ENCODE results near the gene SSTR1.

Gene SSTR1

DNA sequence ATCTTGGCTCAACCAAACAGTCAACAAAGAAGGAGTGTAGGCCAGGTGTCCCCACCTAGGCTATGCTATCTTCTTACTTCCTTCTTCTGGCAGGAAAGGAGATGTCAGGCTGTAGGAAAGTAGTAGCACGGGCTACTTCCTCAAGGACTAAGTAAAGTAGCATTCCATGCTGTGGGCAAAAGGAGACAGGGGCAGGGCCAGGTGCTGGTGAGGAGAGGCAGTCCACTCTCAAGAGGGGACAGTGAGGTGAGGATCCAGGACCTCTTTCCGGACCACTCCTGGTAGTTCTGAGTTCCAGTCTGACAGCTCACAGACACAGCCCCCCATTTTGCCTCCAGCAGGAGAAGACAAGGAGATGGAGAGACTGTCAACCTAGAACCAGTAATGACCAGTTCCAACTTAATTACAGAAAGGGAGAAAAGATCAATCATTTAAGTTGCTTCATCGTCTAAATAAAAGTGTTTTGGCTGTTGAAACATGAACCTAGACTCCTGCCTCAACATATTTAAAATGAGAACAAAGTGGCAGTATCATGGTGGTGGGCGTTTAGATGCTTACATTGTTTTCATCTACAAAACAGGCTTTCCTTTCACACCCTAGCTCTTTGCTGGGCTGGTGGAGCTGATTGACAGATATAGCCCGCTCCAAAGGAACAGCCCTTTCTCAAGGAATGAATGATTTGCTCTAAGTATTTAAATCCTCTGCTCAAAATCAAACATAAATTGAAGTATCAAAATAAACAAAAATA is 5.1 kb upstream of the SSTR1 start:
- DNase-seq (ENCODE audit: low read depth in 2 of 2): no peak

DNA sequence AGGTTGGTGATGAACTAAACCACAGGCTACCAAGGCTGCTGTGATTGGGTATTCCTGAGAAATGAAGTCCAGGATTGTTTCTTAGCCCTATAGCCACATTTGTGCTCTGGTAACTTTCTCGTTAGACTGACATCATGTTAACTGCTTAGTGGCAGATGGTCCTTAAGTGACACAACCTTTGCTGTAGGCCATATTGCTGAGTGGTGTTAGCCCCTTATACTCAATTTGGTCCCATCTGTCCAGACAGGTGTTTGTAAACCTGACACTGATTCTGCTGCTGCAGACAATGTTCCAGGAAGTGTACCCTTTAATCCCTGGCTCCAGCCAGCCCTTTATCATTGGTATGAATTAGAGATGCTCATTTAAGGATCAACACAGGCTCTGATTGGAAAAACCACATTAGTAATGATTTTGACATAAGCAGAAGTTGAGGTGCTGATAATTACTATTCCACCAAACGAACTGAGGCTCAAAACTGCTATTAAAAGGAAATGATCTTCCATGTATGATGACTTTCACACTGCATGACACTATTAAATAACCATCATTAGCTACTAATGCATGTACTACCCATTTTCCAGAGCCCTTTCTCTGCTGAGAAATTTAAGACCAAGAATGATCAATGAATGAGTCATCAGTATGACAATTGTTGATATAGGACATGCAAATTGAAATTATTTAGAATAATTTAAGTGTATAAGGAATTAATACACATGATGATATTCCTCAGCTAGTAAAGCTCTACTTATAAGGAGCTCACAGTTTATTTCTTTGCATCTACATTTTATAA is 3.6 kb upstream of the SSTR1 start:
- DNase-seq (ENCODE audit: low read depth in 2 of 2): no peak

DNA sequence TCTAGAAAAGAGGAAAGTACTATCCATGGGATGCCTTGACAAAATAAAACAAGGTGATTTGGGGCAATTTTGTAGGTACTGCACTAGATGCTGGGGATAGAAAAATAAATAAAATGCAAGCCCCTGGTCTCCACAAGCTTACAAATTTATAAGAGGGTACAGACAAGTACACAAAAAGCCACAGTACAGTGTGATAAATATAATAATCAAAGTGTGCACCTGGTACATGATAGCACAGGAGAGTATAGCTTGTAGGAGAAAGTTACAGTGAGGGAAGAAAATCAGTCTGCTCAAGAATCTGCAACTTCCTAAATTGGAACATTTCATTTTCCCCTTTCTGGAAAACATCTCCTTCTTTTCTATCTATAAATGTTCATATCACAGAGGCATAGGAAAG is 3.0 kb upstream of the SSTR1 start:
- DNase-seq (ENCODE audit: low read depth in 2 of 2): no peak

DNA sequence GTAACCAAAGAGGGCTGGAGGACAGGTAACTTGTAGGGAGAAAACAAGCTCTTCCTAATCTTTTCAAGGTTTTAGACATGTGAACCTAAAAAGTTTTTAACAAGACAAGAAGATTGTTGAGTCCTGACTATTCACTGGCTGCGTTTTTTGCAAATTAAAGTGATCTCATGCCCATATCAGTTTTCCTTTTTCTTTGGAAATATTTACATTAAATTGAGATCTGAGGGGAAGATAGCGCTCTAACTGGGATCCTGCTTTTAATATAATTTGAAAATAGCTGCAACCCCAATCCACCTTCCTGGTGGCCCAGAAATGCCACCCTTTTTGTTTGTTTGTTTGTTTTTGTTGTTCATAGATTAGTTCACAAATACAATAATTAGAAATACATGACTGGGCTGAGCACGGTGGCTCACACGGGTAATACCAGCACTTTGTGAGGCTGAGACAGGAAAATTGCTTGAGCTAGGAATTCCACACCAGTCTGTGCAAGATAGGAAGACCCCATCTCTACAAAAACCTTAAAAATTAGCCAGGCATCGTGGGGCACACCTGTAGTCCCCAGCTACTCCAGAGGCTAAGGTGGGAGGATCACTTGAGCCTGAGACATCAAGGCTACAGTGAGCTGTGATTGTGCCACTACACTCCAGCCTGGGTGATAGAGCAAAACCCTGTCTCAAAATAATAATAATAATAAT is 2.4 kb upstream of the SSTR1 start:
- no peak for DNase-seq (ENCODE audit: low read depth in 2 of 2)

DNA sequence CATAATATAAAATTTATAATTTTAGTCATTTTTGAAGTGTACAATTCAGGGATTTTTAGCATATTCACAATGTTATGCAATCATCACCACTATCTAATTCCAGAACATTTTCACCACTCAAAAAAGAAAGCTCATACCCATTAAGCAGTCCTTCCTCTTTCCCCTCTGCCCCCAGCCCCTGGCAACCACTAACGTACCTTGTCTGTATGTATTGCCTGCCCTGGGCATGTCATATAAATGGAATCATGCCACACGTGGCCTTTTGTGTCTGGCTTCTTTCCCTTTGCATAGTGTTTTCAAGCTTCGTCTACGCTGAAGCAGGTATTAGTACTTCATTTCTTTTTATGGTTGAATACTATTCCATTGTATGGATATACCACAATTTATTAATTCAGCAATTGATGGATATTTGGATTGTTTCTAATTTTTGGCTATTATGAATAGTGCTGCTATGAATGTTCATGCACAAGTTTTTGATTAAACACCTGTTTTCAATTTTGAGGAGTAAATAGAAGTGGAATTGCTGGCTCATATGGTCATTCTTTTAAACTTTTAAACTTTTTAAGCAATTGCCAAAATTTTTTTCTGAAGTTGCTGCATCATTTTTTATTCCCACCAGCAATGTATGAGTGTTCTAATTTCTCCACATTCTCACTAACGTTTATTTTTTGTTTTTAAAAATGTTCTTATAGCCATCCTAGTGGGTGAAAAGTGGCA is 1.6 kb upstream of the SSTR1 start:
- DNase-seq (ENCODE audit: low read depth in 2 of 2): no peak

DNA sequence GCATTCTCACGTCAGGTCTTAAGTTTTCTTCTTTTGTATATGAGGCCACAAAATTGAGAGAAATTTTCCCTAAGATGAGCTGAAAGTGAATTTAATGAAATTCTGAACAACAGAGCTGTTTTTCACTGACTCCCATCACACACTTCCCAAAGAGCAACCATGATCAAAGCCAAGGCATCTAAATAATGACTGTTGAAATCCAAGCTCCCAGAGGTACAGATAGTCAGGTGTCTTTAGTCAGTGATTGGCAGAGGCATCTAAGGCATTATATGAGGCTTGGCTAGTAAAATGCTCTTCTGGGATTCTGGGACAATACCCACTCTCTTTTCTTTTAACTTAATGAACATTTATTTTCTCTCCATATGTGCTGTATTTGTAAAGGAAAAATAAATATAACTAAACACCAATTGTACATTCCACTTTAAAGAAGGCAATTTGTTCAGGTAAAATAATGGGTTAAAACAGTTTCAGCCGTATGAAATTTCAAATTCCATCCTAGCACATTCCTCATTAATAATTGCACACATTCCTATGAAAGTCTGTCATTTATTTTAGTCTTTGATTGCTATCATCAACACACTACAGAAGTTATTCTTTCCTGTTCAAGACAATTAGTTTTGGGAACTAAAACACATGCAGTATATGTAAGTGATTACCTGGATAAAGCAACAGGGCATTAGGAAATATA is 871 bp upstream of the SSTR1 start:
- DNase-seq (ENCODE audit: low read depth in 2 of 2): no peak

DNA sequence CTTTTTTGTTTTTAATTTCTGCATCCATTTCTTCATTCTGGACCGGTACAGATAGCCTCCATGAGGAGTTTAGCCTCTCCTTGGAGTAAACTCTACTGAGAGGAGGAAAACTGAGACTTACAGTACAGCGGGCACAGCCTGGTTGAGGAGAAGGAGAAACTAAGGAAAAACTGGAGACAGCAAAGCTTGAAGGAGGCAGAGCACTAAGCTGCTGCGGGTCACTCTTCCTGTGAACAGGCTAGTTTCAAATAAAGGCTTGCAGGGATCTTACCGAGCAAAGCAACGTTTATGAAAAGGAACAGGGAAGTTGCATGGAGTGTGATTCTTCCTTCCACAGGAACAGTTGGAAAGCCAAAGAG is 348 bp upstream of the SSTR1 start:
- no peak for DNase-seq (ENCODE audit: low read depth in 2 of 2)

DNA sequence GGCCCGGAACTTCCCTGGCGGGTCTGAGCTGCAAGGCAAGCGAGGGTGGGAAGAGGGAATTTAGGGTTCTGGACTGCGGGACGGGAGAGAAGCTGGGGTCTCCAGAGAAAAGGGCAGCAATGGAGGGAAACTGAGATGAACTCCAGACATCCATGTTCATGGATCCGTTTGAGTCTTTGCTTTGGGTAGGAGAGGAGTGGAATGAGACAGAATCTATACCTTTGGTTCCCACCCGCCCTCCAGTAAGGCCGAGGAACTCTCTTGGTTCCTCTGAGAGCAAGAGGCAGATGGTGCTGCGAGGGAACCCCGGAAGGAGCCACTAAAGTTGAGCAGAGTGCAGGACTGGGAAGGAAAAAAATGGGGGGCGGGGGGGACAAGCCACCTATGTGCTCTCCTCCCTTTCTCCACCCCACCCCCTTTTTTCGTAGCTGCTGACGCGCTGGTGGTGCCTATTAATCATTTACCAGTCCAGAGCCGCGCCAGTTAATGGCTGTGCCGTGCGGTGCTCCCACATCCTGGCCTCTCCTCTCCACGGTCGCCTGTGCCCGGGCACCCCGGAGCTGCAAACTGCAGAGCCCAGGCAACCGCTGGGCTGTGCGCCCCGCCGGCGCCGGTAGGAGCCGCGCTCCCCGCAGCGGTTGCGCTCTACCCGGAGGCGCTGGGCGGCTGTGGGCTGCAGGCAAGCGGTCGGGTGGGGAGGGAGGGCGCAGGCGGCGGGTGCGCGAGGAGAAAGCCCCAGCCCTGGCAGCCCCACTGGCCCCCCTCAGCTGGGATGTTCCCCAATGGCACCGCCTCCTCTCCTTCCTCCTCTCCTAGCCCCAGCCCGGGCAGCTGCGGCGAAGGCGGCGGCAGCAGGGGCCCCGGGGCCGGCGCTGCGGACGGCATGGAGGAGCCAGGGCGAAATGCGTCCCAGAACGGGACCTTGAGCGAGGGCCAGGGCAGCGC is 1.2 kb downstream of the SSTR1 start:
- no peak for DNase-seq (ENCODE audit: low read depth in 2 of 2)

DNA sequence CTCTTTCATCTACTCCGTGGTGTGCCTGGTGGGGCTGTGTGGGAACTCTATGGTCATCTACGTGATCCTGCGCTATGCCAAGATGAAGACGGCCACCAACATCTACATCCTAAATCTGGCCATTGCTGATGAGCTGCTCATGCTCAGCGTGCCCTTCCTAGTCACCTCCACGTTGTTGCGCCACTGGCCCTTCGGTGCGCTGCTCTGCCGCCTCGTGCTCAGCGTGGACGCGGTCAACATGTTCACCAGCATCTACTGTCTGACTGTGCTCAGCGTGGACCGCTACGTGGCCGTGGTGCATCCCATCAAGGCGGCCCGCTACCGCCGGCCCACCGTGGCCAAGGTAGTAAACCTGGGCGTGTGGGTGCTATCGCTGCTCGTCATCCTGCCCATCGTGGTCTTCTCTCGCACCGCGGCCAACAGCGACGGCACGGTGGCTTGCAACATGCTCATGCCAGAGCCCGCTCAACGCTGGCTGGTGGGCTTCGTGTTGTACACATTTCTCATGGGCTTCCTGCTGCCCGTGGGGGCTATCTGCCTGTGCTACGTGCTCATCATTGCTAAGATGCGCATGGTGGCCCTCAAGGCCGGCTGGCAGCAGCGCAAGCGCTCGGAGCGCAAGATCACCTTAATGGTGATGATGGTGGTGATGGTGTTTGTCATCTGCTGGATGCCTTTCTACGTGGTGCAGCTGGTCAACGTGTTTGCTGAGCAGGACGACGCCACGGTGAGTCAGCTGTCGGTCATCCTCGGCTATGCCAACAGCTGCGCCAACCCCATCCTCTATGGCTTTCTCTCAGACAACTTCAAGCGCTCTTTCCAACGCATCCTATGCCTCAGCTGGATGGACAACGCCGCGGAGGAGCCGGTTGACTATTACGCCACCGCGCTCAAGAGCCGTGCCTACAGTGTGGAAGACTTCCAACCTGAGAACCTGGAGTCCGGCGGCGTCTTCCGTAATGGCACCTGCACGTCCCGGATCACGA is 2.2 kb downstream of the SSTR1 start:
- no peak for DNase-seq (ENCODE audit: low read depth in 2 of 2)

DNA sequence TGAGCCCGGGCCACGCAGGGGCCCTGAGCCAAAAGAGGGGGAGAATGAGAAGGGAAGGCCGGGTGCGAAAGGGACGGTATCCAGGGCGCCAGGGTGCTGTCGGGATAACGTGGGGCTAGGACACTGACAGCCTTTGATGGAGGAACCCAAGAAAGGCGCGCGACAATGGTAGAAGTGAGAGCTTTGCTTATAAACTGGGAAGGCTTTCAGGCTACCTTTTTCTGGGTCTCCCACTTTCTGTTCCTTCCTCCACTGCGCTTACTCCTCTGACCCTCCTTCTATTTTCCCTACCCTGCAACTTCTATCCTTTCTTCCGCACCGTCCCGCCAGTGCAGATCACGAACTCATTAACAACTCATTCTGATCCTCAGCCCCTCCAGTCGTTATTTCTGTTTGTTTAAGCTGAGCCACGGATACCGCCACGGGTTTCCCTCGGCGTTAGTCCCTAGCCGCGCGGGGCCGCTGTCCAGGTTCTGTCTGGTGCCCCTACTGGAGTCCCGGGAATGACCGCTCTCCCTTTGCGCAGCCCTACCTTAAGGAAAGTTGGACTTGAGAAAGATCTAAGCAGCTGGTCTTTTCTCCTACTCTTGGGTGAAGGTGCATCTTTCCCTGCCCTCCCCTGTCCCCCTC is 3.0 kb downstream of the SSTR1 start:
- DNase-seq (ENCODE audit: low read depth in 2 of 2): no peak

DNA sequence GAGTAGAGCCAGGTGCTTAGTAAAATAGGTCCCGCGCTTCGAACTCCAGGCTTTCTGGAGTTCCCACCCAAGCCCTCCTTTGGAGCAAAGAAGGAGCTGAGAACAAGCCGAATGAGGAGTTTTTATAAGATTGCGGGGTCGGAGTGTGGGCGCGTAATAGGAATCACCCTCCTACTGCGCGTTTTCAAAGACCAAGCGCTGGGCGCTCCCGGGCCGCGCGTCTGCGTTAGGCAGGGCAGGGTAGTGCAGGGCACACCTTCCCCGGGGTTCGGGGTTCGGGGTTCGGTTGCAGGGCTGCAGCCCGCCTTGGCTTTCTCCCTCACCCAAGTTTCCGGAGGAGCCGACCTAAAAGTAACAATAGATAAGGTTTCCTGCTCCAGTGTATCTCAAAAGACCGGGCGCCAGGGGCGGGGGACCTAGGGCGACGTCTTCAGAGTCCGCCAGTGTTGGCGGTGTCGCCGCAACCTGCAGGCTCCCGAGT is 3.6 kb downstream of the SSTR1 start:
- DNase-seq (ENCODE audit: low read depth in 2 of 2): no peak

DNA sequence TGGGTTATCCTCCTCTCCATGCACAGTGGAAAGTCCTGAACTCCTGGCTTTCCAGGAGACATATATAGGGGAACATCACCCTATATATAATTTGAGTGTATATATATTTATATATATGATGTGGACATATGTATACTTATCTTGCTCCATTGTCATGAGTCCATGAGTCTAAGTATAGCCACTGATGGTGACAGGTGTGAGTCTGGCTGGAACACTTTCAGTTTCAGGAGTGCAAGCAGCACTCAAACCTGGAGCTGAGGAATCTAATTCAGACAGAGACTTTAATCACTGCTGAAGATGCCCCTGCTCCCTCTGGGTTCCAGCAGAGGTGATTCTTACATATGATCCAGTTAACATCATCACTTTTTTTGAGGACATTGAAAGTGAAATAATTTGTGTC is 4.4 kb downstream of the SSTR1 start:
- DNase-seq (ENCODE audit: low read depth in 2 of 2): no peak

DNA sequence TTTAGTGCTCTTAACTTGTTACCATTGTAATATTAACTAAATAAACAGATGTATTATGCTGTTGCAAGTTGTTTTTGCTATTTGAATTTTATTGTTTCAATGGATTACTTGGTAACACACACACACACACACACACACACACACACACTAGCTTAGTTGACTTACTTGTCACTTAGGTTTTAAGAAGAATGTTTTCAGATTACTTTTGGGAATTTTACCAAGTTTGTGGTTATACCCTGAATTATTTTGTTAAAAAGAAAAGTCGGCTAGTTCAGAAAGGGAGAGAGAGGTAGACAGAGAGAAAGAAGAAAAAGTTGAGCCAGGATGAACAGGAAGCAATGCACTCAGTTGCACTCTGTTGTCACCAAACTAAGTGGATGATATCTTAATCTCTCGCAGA is 5.3 kb downstream of the SSTR1 start:
- DNase-seq (ENCODE audit: low read depth in 2 of 2): no peak

DNA sequence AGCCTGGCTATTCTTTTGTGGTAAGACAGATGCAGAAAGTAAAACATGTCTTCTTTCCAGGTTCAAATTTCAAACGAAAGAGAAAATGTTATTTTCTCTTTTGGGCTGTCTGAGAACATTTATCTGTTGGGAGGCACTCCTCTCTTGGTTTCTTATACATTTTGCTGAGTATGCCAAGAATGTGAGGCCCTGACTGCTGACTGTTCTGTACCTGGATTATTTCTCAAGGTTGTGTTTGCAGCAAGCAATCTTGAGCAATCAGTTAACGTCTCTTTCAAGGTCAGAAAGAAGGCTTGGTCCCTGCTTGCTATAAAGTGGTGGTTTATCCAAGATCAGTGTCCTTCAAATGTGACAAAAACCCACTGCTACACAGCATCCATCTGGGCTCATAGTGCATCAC is 9.8 kb downstream of the SSTR1 start:
- no peak for DNase-seq (ENCODE audit: low read depth in 2 of 2)

DNA sequence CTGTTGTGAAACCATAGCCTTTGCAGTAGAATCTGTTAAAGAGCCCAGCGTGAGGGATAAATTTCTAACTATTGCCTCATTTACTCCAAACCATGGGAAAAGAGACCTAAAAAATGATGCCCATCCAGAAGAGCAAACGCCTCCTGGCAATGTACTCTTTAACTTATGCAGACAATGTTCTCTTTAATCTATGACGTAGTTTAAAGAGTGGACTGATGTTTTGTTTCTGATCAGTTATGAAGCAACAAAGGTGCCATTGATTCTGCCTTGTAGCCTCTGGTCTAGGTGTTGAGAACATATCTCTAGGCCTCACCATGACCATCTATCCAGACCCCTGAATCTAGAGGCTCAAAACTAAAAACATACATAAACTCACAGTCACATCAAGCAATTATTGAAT is 13.4 kb downstream of the SSTR1 start:
- no peak for DNase-seq (ENCODE audit: low read depth in 2 of 2)

DNA sequence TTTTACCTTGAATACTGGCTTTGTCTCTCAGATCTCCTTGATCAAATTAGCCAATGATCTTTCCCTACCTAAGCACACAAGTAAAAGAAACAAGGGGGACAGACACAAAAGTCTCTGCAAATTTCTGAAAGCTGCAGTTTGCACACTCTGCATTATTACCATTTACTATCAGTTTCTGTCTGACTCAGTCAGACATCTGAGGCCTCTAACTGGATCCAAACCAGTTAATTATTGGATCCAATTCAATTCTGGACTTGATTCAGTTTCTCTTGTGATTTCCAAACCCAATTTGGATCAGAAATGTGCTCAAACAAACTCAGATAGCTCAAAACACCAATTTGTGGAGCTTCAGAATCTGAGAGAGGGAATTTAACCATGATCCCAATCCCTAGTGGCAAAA is 16.6 kb downstream of the SSTR1 start:
- no peak for DNase-seq (ENCODE audit: low read depth in 2 of 2)

DNA sequence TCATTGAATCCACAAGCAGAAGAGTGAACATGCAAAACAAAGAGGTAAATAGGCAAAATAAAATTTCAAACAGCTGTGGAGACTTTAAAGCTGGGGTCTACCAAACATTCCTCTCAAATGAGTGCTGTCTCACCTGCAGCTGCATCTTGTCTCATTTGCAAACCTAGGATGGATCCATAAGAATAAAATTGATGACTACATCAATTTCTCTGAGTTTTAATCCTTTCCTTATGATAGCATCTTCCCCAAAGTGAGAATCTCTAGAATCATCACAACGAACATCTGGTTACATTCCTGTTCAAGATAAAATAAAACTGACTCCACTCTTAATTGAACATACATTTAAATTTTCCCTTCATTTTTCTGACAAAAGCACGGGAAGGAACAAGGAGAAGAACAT is 18.2 kb downstream of the SSTR1 start:
- DNase-seq (ENCODE audit: low read depth in 2 of 2): no peak

DNA sequence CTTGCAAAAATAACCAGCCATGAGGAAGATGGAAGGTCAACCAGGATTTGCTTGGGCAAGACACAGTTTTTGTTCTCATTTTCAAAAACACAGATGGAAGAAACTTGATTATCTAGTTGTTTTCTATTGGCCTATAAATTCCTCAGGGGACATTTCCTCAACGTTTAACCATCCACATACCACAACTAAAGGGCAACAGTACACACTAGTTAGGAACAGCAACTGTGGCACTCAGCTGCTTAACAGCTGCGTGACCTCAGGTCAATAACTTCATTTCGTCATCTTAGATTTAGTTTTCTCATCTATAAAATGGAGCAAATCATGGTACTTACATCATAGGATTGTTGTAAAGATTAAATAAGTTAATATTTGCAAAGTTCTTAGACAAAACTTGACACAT is 18.7 kb downstream of the SSTR1 start:
- no peak for DNase-seq (ENCODE audit: low read depth in 2 of 2)

DNA sequence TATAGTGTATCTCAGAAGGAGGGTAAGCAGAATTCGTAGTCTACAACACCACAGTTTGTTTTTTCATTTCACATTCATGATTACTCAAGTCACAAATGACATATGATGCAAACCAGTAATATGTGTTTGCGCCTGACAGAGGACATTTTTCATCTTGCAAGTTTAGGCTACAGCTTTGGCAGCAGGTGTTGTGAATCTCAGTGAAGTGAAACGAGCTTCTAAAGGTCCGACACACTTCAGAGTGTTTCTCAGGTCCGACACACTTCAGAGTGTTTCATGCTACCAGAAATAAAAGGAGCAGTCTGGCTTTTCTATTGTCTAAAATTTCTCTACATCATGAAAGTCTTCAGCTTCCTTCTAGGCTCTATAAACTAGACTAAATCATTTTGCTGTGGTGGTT is 25.5 kb downstream of the SSTR1 start:
- no peak for DNase-seq (ENCODE audit: low read depth in 2 of 2)
